ENCODE data around the gene MICAL1. TPM values are rescaled to one million over a fixed set of nuclear protein-coding genes. Genes with fewer than 3 reads are reported as not detected.
A peak's percentile ranks its signal among the peaks of the same experiment; 100 is the strongest.

Gene MICAL1
- total and polyA plus RNA-seq, 8 donors = 3.8 to 38.2 (median 7.2) TPM

DNA sequence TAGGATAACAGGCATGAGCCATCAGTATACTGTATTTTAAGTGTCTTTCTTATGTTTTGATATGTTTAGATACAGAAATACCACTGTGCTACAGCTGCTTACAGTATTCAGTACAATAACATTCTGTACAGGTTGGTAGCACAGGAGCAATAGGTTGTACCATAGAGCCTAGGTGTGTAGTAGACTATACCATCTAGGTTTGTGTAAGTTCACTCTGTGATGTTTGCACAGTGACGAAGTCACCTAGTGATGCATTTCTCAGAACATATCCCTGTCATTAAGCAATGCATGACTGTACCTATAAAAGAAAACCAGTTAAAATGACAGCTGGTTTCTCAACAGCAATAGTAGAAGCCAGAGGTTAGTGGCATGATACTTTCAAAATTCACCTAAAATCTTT, 30.5 kb upstream of the MICAL1 start:
- no peak overlapping the region for H3K27ac ChIP-seq

DNA sequence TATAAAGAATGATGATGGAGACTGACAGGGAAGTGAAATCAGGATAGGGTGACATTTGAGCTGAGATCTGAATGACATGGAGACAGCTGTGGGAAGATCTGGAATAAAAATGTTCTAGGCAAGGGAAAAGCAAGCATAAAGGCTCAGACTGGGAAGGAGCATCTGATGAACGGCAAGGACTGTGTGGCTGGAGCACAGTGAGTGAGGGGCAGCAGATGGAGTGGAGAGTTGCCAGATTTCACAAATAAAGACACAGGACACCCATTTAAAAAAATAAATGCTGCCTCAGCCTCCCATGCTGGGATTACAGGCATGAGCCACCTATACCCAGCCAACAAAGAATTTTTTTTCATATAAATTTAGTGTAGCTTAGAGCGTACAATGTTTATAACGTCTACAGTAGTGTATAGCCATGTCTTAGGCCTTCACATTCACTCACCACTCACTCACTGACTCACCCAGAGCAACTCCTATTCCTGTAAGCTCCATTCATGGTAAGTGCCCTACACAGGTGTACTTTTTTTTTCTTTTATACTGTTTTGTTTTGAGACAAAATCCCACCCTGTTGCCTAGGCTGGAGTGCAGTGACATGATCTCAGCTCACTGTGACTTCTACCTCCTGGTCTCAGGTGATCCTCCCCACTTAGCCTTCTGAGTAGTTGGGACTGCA, 29.8 kb upstream of the MICAL1 start:
- no peaks in the 10 kb centered on the region for H3K36me3 ChIP-seq
- H3K4me1 ChIP-seq = peaks cover 5 to 17% (median 6%) of the 10 kb centered on the region in 3 donors
- no peak for DNase-seq
- FAIRE-seq = no peak
- no peak overlapping the region for H3K27ac ChIP-seq
- no peaks in the 10 kb centered on the region for H3K9me3 ChIP-seq
- intact Hi-C loops (cut with DNase I) = no loop called here
- TF ChIP-seq, protein P1, sequence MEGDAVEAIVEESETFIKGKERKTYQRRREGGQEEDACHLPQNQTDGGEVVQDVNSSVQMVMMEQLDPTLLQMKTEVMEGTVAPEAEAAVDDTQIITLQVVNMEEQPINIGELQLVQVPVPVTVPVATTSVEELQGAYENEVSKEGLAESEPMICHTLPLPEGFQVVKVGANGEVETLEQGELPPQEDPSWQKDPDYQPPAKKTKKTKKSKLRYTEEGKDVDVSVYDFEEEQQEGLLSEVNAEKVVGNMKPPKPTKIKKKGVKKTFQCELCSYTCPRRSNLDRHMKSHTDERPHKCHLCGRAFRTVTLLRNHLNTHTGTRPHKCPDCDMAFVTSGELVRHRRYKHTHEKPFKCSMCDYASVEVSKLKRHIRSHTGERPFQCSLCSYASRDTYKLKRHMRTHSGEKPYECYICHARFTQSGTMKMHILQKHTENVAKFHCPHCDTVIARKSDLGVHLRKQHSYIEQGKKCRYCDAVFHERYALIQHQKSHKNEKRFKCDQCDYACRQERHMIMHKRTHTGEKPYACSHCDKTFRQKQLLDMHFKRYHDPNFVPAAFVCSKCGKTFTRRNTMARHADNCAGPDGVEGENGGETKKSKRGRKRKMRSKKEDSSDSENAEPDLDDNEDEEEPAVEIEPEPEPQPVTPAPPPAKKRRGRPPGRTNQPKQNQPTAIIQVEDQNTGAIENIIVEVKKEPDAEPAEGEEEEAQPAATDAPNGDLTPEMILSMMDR (IDR thresholded peaks at IDR 0.05) = no peak
- no peak overlapping the region for H3K4me3 ChIP-seq
- 76% methylated on average over 3 of the region's 3 CpGs for WGBS, 2 donors
- ATAC-seq = no peak
- H3K27me3 ChIP-seq = no peaks in the 10 kb centered on the region

More for the DNA sequence above, 30.5 kb upstream of the MICAL1 start:
- TF ChIP-seq, protein P1 (IDR thresholded peaks at IDR 0.05) = no peak
- ATAC-seq (no peak), DNase-seq (no peak), FAIRE-seq (no peak)
- intact Hi-C loops (cut with DNase I) = no loop called here
- Histone ChIP-seq H3K4me3 (no peak overlapping the region), H3K4me1 (peaks cover 4 to 10% (median 5%) of the 10 kb centered on the region in 3 donors), H3K36me3 (no peaks in the 10 kb centered on the region), H3K9me3 (no peaks in the 10 kb centered on the region), H3K27me3 (no peaks in the 10 kb centered on the region)
- 67 to 79% methylated on average over 1 of the region's 1 CpG for WGBS, 2 donors

DNA sequence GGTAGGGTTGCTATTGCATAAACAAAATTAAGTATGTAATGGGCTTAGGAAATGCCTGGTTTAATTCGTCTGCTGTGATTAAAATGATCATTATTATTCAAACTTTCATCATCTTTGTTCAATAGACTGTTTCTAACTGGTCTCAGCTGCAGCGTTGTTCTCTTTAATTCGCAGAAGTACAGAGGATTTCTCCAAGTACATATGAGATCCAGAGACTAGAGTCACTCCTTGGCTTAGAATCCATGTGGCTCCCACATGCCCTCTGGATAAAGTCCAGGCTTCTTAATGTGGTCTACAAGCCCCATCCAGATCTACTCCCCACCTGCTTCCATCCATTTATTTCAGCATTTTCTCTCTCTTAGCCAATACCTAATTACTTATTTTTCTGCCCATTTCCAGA, 28.6 kb upstream of the MICAL1 start:
- no peak for FAIRE-seq
- Histone ChIP-seq H3K36me3 (no peaks in the 10 kb centered on the region), H3K4me3 (peak overlapping the region in 2 of 4 donors; percentile 29 to 99), H3K27me3 (no peaks in the 10 kb centered on the region), H3K9me3 (no peaks in the 10 kb centered on the region), H3K27ac (no peak overlapping the region), H3K4me1 (peaks cover 5 to 28% (median 10%) of the 10 kb centered on the region in 3 donors)
- ATAC-seq = no peak
- TF ChIP-seq, protein P1 (IDR thresholded peaks at IDR 0.05) = no peak
- WGBS, 2 donors = 35 to 44% methylated on average over 3 of the region's 3 CpGs
- no peak for DNase-seq
- intact Hi-C loops (cut with DNase I) = no loop called here

DNA sequence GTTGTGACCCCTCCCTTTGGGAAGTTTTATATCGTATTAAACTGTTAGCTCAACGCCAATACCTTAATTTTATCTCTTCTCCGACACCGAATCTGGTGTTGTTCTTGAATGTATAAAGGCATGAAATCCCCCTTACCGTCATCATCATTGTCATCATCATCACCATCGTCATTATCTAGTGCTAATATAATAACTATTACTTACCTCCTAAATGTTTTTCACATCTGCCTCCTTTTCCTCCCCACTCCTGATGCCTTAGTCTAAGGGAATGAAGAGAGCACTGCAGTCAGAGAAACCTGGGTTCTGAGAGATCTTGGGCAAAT, 28.1 kb upstream of the MICAL1 start:
- ATAC-seq = no peak
- peak overlapping the region in 3 of 4 donors; percentile 29 to 99 (median 93) for H3K4me3 ChIP-seq
- TF ChIP-seq, protein P1 (IDR thresholded peaks at IDR 0.05) = no peak
- H3K27me3 ChIP-seq = no peaks in the 10 kb centered on the region
- no peaks in the 10 kb centered on the region for H3K9me3 ChIP-seq
- intact Hi-C loops (cut with DNase I) = no loop called here
- peaks cover 5 to 33% (median 10%) of the 10 kb centered on the region in 3 donors for H3K4me1 ChIP-seq
- WGBS, 2 donors = 0% methylated on average over 6 of the region's 6 CpGs
- FAIRE-seq = no peak
- no peak for DNase-seq
- H3K27ac ChIP-seq = no peak overlapping the region
- H3K36me3 ChIP-seq = no peaks in the 10 kb centered on the region

Data from pancreas (tissue), 10 donors.